ENCODE measurements around the gene IL13RA1. TPM values are rescaled to one million over a fixed set of nuclear protein-coding genes. Genes with fewer than 3 reads are reported as not detected.

IL13RA1 gene
- total and polyA plus RNA-seq, 7 donors: 16.9 to 56.1 (median 32.8) TPM

- no peak for ATAC-seq
- intact Hi-C loops (cut with DNase I): no loop called here
- Histone ChIP-seq H3K36me3 (ENCODE audit: insufficient read depth in 1 of 2, low read depth in 1 of 2) (peaks cover 0 to 5% of the 10 kb centered on the region in 2 donors), H3K27me3 (ENCODE audit: insufficient read depth in 3 of 3, low read length in 2 of 3) (no peaks in the 10 kb centered on the region), H3K4me3 (no peak overlapping the region), H3K27ac (no peak overlapping the region), H3K4me1 (peaks cover 12% of the 10 kb centered on the region), H3K9me3 (no peaks in the 10 kb centered on the region)
- 22 to 44% (median 39%) methylated on average over 4 of the region's 4 CpGs for WGBS, 3 donors
- TF ChIP-seq, protein P1, sequence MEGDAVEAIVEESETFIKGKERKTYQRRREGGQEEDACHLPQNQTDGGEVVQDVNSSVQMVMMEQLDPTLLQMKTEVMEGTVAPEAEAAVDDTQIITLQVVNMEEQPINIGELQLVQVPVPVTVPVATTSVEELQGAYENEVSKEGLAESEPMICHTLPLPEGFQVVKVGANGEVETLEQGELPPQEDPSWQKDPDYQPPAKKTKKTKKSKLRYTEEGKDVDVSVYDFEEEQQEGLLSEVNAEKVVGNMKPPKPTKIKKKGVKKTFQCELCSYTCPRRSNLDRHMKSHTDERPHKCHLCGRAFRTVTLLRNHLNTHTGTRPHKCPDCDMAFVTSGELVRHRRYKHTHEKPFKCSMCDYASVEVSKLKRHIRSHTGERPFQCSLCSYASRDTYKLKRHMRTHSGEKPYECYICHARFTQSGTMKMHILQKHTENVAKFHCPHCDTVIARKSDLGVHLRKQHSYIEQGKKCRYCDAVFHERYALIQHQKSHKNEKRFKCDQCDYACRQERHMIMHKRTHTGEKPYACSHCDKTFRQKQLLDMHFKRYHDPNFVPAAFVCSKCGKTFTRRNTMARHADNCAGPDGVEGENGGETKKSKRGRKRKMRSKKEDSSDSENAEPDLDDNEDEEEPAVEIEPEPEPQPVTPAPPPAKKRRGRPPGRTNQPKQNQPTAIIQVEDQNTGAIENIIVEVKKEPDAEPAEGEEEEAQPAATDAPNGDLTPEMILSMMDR (IDR thresholded peaks at IDR 0.05): no peak
- no peak for DNase-seq
These were observed 36.7 kb downstream of the IL13RA1 start for GRCh38 chrX:118764122-118764521.

GRCh38 chrX:118770133-118770760 lies 42.8 kb downstream of the IL13RA1 start:
- DNase-seq: no peak
- no peak overlapping the region for H3K27ac ChIP-seq

DNA sequence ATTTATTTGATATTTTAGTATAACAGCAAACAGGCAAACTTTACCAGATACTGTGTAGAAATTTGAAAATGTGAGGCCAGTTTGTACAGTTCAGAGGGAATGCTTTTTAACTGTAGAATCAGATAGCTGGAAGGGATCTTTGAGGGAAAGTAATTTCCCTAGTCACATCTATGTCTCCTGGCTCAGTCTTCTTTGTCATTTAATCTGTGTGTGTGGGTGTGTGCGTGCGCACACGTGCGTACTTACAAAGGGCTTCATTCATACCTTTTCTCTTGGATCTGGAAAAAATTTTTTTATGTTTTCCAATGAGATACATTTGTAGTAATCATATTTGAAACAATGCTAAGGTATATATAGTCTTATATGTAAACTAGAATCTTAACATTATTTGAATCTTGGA lies 44.6 kb downstream of the IL13RA1 start:
- peaks cover 0 to 42% of the 10 kb centered on the region in 2 donors for H3K36me3 ChIP-seq (ENCODE audit: insufficient read depth in 1 of 2, low read depth in 1 of 2)
- no peaks in the 10 kb centered on the region for H3K4me1 ChIP-seq
- TF ChIP-seq, protein P1 (IDR thresholded peaks at IDR 0.05): no peak
- DNase-seq (no peak), ATAC-seq (no peak)
- no peak overlapping the region for H3K4me3 ChIP-seq
- H3K27ac ChIP-seq: no peak overlapping the region
- no peaks in the 10 kb centered on the region for H3K9me3 ChIP-seq
- intact Hi-C loops (cut with DNase I): no loop called here
- WGBS, 3 donors: 82 to 88% (median 84%) methylated on average over 4 of the region's 4 CpGs
- no peaks in the 10 kb centered on the region for H3K27me3 ChIP-seq (ENCODE audit: insufficient read depth in 3 of 3, low read length in 2 of 3)

More at GRCh38 chrX:118770133-118770760, 42.8 kb downstream of the IL13RA1 start:
- Histone ChIP-seq H3K4me1 (no peaks in the 10 kb centered on the region), H3K4me3 (no peak overlapping the region), H3K36me3 (ENCODE audit: insufficient read depth in 1 of 2, low read depth in 1 of 2) (peaks cover 0 to 31% of the 10 kb centered on the region in 2 donors), H3K9me3 (no peaks in the 10 kb centered on the region), H3K27me3 (ENCODE audit: insufficient read depth in 3 of 3, low read length in 2 of 3) (no peaks in the 10 kb centered on the region)
- no peak for ATAC-seq
- TF ChIP-seq, protein P1 (IDR thresholded peaks at IDR 0.05): no peak
- intact Hi-C loops (cut with DNase I): no loop called here
- WGBS, 3 donors: 96 to 99% (median 98%) methylated on average over 34 to 38 of the region's 38 CpGs

DNA sequence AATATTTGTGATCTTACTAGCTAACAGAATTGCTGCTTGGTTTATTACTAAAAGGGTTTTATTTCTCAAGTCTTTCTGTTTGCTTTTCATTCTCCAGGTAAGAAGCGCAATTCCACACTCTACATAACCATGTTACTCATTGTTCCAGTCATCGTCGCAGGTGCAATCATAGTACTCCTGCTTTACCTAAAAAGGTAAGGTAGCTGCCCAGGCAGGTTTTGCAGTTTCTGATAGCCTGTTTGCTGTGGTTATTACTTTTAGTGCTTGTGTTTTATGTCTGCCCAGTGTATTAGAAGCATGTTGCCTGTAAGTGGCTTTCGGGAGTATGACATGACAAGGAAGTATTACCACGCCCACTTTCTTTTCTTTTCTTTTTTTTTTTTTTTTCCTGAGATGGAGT lies 46.4 kb downstream of the IL13RA1 start:
- Histone ChIP-seq H3K36me3 (ENCODE audit: insufficient read depth in 1 of 2, low read depth in 1 of 2) (peaks cover 0 to 47% of the 10 kb centered on the region in 2 donors), H3K27ac (no peak overlapping the region)
- 91 to 98% (median 95%) methylated on average over 5 of the region's 5 CpGs for WGBS, 3 donors

More for the DNA sequence above, 46.4 kb downstream of the IL13RA1 start:
- H3K9me3 ChIP-seq: no peaks in the 10 kb centered on the region
- no peak overlapping the region for H3K4me3 ChIP-seq
- no peak for DNase-seq
- TF ChIP-seq, protein P1 (IDR thresholded peaks at IDR 0.05): no peak
- no peak for ATAC-seq
- H3K4me1 ChIP-seq: no peaks in the 10 kb centered on the region
- intact Hi-C loops (cut with DNase I): no loop called here
- peaks cover 0 to 6% (median 0%) of the 10 kb centered on the region in 3 donors for H3K27me3 ChIP-seq (ENCODE audit: insufficient read depth in 3 of 3, low read length in 2 of 3)

All from psoas muscle (tissue), 8 donors.